ENCODE data around the gene FOSL1. TPM values are rescaled to one million over a fixed set of nuclear protein-coding genes. Genes with fewer than 3 reads are reported as not detected.

FOSL1 gene
- total and polyA plus RNA-seq, 2 of the 13 experiments (the other 11 are each of a cell fraction or from before 2014, with no cell fraction given) = 4.0 to 4.1 TPM

- TF ChIP-seq ZBTB1 (CRISPR knock-in tag; IDR thresholded peaks at IDR 0.05; ENCODE audit: borderline replicate concordance) (no peak), CREBL2 (CRISPR knock-in tag; IDR thresholded peaks at IDR 0.05; ENCODE audit: borderline replicate concordance) (0 out of 2 replicates have a peak, but pooled peaks have one; percentile 38), SRSF9 (IDR thresholded peaks at IDR 0.05; ENCODE audit: borderline replicate concordance, insufficient read depth, low read depth, low read length, poor library complexity, severe bottlenecking) (no peak), ZNF121 (CRISPR knock-in tag; IDR thresholded peaks at IDR 0.05) (no peak), ZSCAN29 (CRISPR knock-in tag; conservative IDR thresholded peaks at IDR 0.05) (no peak), ZNF230 (CRISPR knock-in tag; IDR thresholded peaks at IDR 0.05) (no peak), PCBP2 (optimal IDR thresholded peaks at IDR 0.05; ENCODE audit: low read depth, low read length, poor library complexity, severe bottlenecking) (no peak), SIX1 (CRISPR knock-in tag; IDR thresholded peaks at IDR 0.05; ENCODE audit: borderline replicate concordance) (no peak), ATM (IDR thresholded peaks at IDR 0.05; ENCODE audit: borderline replicate concordance) (no peak), TFAP4 (IDR thresholded peaks at IDR 0.05; ENCODE audit: borderline replicate concordance, low read depth) (no peak), KLF9 (CRISPR knock-in tag; IDR thresholded peaks at IDR 0.05; ENCODE audit: low read depth) (no peak), RELA (CRISPR knock-in tag; IDR thresholded peaks at IDR 0.05) (no peak), DNMT3B (CRISPR knock-in tag; conservative IDR thresholded peaks at IDR 0.05) (no peak), ZFAT (CRISPR knock-in tag; conservative IDR thresholded peaks at IDR 0.05) (no peak), CHD2 (IDR thresholded peaks at IDR 0.05; ENCODE audit: low read depth, low read length) (no peak), BCL6 (CRISPR knock-in tag; IDR thresholded peaks at IDR 0.05) (no peak), THAP11 (CRISPR knock-in tag; IDR thresholded peaks at IDR 0.05) (peak; percentile 79), ZNF619 (CRISPR knock-in tag; IDR thresholded peaks at IDR 0.05) (no peak)
- TF ChIP-seq, protein P1, sequence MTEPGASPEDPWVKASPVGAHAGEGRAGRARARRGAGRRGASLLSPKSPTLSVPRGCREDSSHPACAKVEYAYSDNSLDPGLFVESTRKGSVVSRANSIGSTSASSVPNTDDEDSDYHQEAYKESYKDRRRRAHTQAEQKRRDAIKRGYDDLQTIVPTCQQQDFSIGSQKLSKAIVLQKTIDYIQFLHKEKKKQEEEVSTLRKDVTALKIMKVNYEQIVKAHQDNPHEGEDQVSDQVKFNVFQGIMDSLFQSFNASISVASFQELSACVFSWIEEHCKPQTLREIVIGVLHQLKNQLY (CRISPR knock-in tag; IDR thresholded peaks at IDR 0.05) = no peak
- TF ChIP-seq, protein P2, sequence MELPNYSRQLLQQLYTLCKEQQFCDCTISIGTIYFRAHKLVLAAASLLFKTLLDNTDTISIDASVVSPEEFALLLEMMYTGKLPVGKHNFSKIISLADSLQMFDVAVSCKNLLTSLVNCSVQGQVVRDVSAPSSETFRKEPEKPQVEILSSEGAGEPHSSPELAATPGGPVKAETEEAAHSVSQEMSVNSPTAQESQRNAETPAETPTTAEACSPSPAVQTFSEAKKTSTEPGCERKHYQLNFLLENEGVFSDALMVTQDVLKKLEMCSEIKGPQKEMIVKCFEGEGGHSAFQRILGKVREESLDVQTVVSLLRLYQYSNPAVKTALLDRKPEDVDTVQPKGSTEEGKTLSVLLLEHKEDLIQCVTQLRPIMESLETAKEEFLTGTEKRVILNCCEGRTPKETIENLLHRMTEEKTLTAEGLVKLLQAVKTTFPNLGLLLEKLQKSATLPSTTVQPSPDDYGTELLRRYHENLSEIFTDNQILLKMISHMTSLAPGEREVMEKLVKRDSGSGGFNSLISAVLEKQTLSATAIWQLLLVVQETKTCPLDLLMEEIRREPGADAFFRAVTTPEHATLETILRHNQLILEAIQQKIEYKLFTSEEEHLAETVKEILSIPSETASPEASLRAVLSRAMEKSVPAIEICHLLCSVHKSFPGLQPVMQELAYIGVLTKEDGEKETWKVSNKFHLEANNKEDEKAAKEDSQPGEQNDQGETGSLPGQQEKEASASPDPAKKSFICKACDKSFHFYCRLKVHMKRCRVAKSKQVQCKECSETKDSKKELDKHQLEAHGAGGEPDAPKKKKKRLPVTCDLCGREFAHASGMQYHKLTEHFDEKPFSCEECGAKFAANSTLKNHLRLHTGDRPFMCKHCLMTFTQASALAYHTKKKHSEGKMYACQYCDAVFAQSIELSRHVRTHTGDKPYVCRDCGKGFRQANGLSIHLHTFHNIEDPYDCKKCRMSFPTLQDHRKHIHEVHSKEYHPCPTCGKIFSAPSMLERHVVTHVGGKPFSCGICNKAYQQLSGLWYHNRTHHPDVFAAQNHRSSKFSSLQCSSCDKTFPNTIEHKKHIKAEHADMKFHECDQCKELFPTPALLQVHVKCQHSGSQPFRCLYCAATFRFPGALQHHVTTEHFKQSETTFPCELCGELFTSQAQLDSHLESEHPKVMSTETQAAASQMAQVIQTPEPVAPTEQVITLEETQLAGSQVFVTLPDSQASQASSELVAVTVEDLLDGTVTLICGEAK (IDR thresholded peaks at IDR 0.05) = no peak
- TF ChIP-seq, protein P2 (CRISPR knock-in tag; IDR thresholded peaks at IDR 0.05) = no peak
Observed at GRCh38 chr11:65859095-65859811, 40.9 kb downstream of the FOSL1 start (continued).
